OCI-LY3 (cell line): ENCODE results near the gene ZNF214.

Experiments used
- H2AFZ ChIP-seq: fragments of 200-600, 300-600 bp; shearing (Covaris generic); 2 replicates; pipeline ENCODE4 v1.6.0; 2014; ENCODE audit warnings: antibody characterized with exemption, low read depth, low read length
- H3K27ac ChIP-seq: fragments of 200-600, 300-600 bp; sonication (generic); 2 replicates; pipeline ENCODE4 v1.5.1; 2014; ENCODE audit warnings: mild to moderate bottlenecking, low read length, moderate library complexity, mixed read lengths
- H3K27me3 ChIP-seq: fragments of 200-600, 300-600 bp; sonication (generic); 2 replicates; pipeline ENCODE4 v1.6.1; 2014; ENCODE audit warnings: low read depth, low read length, mixed read lengths
- H3K36me3 ChIP-seq: fragments of 200-600, 300-600 bp; sonication (generic); replicated peaks from 2 replicates; pipeline ENCODE3; 2014; ENCODE audit warnings: low read depth, low read length, mixed read lengths
- H3K4me1 ChIP-seq: fragments of 300-600, 200-600 bp; sonication (generic); 2 replicates; pipeline ENCODE4 v1.6.1; 2014; ENCODE audit warnings: low read length, mixed read lengths
- H3K4me2 ChIP-seq: fragments of 200-600, 300-600 bp; sonication (generic); 2 replicates; pipeline ENCODE4 v1.6.1; 2014; ENCODE audit warnings: low read length, mixed read lengths
- H3K4me3 ChIP-seq: fragments of 300-600, 200-600 bp; sonication (generic); 2 replicates; pipeline ENCODE4 v1.5.1; 2014; ENCODE audit warnings: antibody characterized with exemption, mild to moderate bottlenecking, low read length, moderate library complexity
- H3K79me2 ChIP-seq: fragments of 300-600, 200-600 bp; shearing (Covaris generic); 2 replicates; pipeline ENCODE4 v1.6.1; 2014; ENCODE audit warnings: mild to moderate bottlenecking, low read length, mixed read lengths
- H3K9ac ChIP-seq: fragments of 300-600, 200-600 bp; shearing (Covaris generic); 2 replicates; pipeline ENCODE4 v1.6.0; 2014; ENCODE audit warnings: mild to moderate bottlenecking, low read length, moderate library complexity
- H3K9me3 ChIP-seq: fragments of 200-600, 300-600 bp; shearing (Covaris generic); 2 replicates; pipeline ENCODE4 v1.6.1; 2014; ENCODE audit warnings: low read length, mixed read lengths; ENCODE audit not compliant: insufficient read depth
- H4K20me1 ChIP-seq: fragments of 200-600, 300-600 bp; sonication (generic); 2 replicates; pipeline ENCODE4 v1.6.1; 2016; ENCODE audit warnings: low read length, mixed read lengths; ENCODE audit not compliant: insufficient read depth
- CTCF ChIP-seq: fragments of 200-600, 300-600 bp; sonication (generic); IDR thresholded peaks from 2 replicates; pipeline ENCODE4 v1.5.1; 2014; ENCODE audit warnings: antibody characterized with exemption, low read length, low read depth
- EZH2phosphoT487 ChIP-seq: fragments of 200-600 bp; shearing (Covaris generic); IDR thresholded peaks from 2 replicates; pipeline ENCODE4 v1.6.1; 2018; ENCODE audit warnings: antibody characterized with exemption, mixed run types, low read depth

The ZNF214 gene

GRCh38 chr11:7032692-7033091 is 12.5 kb upstream of the ZNF214 start:
- Histone ChIP-seq H4K20me1 (no peaks in the 10 kb centered on the region), H2AFZ (no peak overlapping the region), H3K79me2 (no peaks in the 10 kb centered on the region), H3K27me3 (no peaks in the 10 kb centered on the region), H3K4me1 (peaks cover 16% of the 10 kb centered on the region), H3K4me3 (no peak overlapping the region), H3K27ac (no peak overlapping the region), H3K9ac (no peak overlapping the region), H3K9me3 (no peaks in the 10 kb centered on the region), H3K4me2 (no peak overlapping the region), H3K36me3 (no peaks in the 10 kb centered on the region)
- TF ChIP-seq EZH2phosphoT487 (no peak), CTCF (no peak)

GRCh38 chr11:7031471-7031871 is 11.3 kb upstream of the ZNF214 start:
- Histone ChIP-seq H3K9ac (no peak overlapping the region), H3K4me3 (peak overlapping the region; percentile 35), H3K27me3 (no peaks in the 10 kb centered on the region), H4K20me1 (no peaks in the 10 kb centered on the region), H3K27ac (no peak overlapping the region), H3K9me3 (no peaks in the 10 kb centered on the region), H2AFZ (peak overlapping the region; percentile 68; the same call in 1 of the 2 replicates), H3K4me1 (peaks cover 16% of the 10 kb centered on the region), H3K4me2 (peak overlapping the region; percentile 56), H3K79me2 (no peaks in the 10 kb centered on the region), H3K36me3 (no peaks in the 10 kb centered on the region)
- TF ChIP-seq CTCF (no peak), EZH2phosphoT487 (no peak)

- H3K4me2 ChIP-seq, result no peak overlapping the region
- H3K4me1 ChIP-seq, result peaks cover 16% of the 10 kb centered on the region
- H3K9ac ChIP-seq, result no peak overlapping the region
- H3K27me3 ChIP-seq, result no peaks in the 10 kb centered on the region
- no peaks in the 10 kb centered on the region for H3K36me3 ChIP-seq
- no peaks in the 10 kb centered on the region for H3K9me3 ChIP-seq
- H4K20me1 ChIP-seq, result no peaks in the 10 kb centered on the region
- no peak overlapping the region for H3K27ac ChIP-seq
- H3K79me2 ChIP-seq, result no peaks in the 10 kb centered on the region
- H2AFZ ChIP-seq, result no peak overlapping the region
- TF ChIP-seq EZH2phosphoT487, result no peak
- TF ChIP-seq CTCF, result no peak
- H3K4me3 ChIP-seq, result no peak overlapping the region
Measured at GRCh38 chr11:7030836-7031235, 10.7 kb upstream of the ZNF214 start.

- H3K4me3 ChIP-seq, result no peak overlapping the region
- H3K36me3 ChIP-seq, result no peaks in the 10 kb centered on the region
- H3K79me2 ChIP-seq, result no peaks in the 10 kb centered on the region
- H4K20me1 ChIP-seq, result no peaks in the 10 kb centered on the region
- H3K9me3 ChIP-seq, result no peaks in the 10 kb centered on the region
- H2AFZ ChIP-seq, result no peak overlapping the region
- H3K4me2 ChIP-seq, result no peak overlapping the region
- H3K4me1 ChIP-seq, result peaks cover 16% of the 10 kb centered on the region
- no peak overlapping the region for H3K9ac ChIP-seq
- no peaks in the 10 kb centered on the region for H3K27me3 ChIP-seq
- TF ChIP-seq CTCF (no peak), EZH2phosphoT487 (no peak)
- no peak overlapping the region for H3K27ac ChIP-seq
Measured at GRCh38 chr11:7028141-7028540, 8.0 kb upstream of the ZNF214 start.
